Stomach (tissue), 19 donors: Measurements from ENCODE around the gene HEBP1. TPM values are rescaled to one million over a fixed set of nuclear protein-coding genes. Genes with fewer than 3 reads are reported as not detected.

Experiments
- DNase-seq, 2 donors: peaks; one replicate each; pipeline versions ENCODE4 v3.0.0 to v3.0.0-alpha.2; 2013 to 2019
- H3K27ac ChIP-seq, 5 donors: fragments of 200-600 bp in 4 of 5; sonication (generic) in 4 of 5; one replicate each; pipeline ENCODE4 v1.5.1; 2013 to 2019; ENCODE audit warnings: mild to moderate bottlenecking in 1 of 5, moderate library complexity in 1 of 5
- H3K27me3 ChIP-seq, 3 donors: fragments of 200-600 bp; sonication (generic); one replicate each; pipeline ENCODE4 v1.5.1; 2017 to 2019; ENCODE audit warnings: mixed run types in 1 of 3
- H3K36me3 ChIP-seq, 4 donors: fragments of 200-600 bp; sonication (generic); 1 replicate in 3 of 4; 2 replicates in 1 of 4; pipeline ENCODE4 v1.5.1; 2016 to 2019
- H3K4me1 ChIP-seq, 4 donors: fragments of 200-600 bp; sonication (generic); one replicate each; pipeline ENCODE4 v1.5.1; 2016 to 2019
- H3K4me3 ChIP-seq, 4 donors: fragments of 200-600 bp; sonication (generic) in 3 of 4; one replicate each; pipeline ENCODE4 v1.5.1; 2016 to 2019; ENCODE audit warnings: mild to moderate bottlenecking in 1 of 4
- H3K9me3 ChIP-seq, 4 donors: fragments of 200-600 bp; sonication (generic); one replicate each; pipeline ENCODE4 v1.5.1; 2016 to 2019
- CTCF ChIP-seq, 7 experiments: fragments of 450-650 bp in 4 of 7; fragments of 200-600 bp in 3 of 7; sonication (generic) in 3 of 7; IDR thresholded peaks; one replicate each; pipeline ENCODE4 v1.5.1; 2016 to 2019; ENCODE audit warnings: antibody characterized with exemption in 7 of 7, control low read depth in 2 of 7, mild to moderate bottlenecking in 1 of 7
- EP300 ChIP-seq: sonication (generic); formaldehyde crosslinking; IDR thresholded peaks from one replicate; pipeline ENCODE4 v1.6.1; 2017; ENCODE audit warnings: antibody characterized with exemption
- POLR2A ChIP-seq, 4 donors: fragments of 450-650 bp; IDR thresholded peaks; one replicate each; pipeline ENCODE4 v1.6.1; 2016; ENCODE audit warnings: antibody characterized with exemption in 4 of 4, control low read depth in 2 of 4, mild to moderate bottlenecking in 1 of 4, moderate library complexity in 1 of 4
- POLR2AphosphoS5 ChIP-seq, 3 donors: sonication (generic); formaldehyde crosslinking; IDR thresholded peaks; one replicate each; pipeline ENCODE4 v1.6.1; 2016; ENCODE audit warnings: antibody characterized with exemption in 3 of 3
- WGBS, 5 donors: extraction: QIAGEN DNeasy Blood & Tissue Kit in 3 of 5; methylation state at CpG; one replicate each; pipeline versions ENCODE4 v1.1.5 to v1.1.7; 2013 to 2018; 5-methylcytosine and 5-hydroxymethylcytosine counted together
- intact Hi-C: fragments of 100-400 bp; cut with DNase I; formaldehyde crosslinking; loops from one replicate; pipeline ENCODE4 v1.15.1; 2023; ENCODE audit warnings: low total_unique reads
- long read RNA-seq, 10 donors: transcript quantifications; one replicate each; lab custom pipeline, GENCODE V29; 2026
- polyA plus RNA-seq, 3 donors: library from polyadenylated mRNA; stranded (reverse); fragments of 200-250 nt; gene quantifications; one replicate each; pipeline ENCODE4 v1.2.3, GENCODE V29; 2013
- total RNA-seq, 5 donors: library from RNA; depleted of rRNA; stranded (reverse); fragments of >200 nt; gene quantifications; one replicate each; pipeline versions ENCODE4 v1.1.0 to v1.2.3, GENCODE V29; 2014 to 2016
- donor health status: healthy with polysubstance abuse.
- donor health status: Bipolar disorder and iron deficiency.
- donor health status: healthy.

HEBP1 gene
- total RNA-seq (10 to 100 TPM in 2 of 5 donors, 1 to 10 TPM in 2, under 1 TPM in 1; 0.45 to 43.2 (median 8.2) TPM), polyA plus RNA-seq (10 to 100 TPM; 41.7 to 57.3 (median 51.8) TPM)
- long read RNA-seq, donor 1, transcript HEBP1-201 (4 exons, 1,173 nt): major isoform, 7 of 7 reads
- long read RNA-seq, donor 1, partial matches to known transcripts: 0 of 7 reads
- long read RNA-seq, donor 1, other reads (novel, unspliced or antisense): 0 of 7 reads
- long read RNA-seq, donor 2, transcript HEBP1-201 (4 exons, 1,173 nt): major isoform, 22 of 29 reads
- long read RNA-seq, donor 2, partial matches to known transcripts: 7 of 29 reads
- long read RNA-seq, donor 2, other reads (novel, unspliced or antisense): 0 of 29 reads
- long read RNA-seq, donor 3, transcript HEBP1-201 (4 exons, 1,173 nt): major isoform, 14 of 14 reads
- long read RNA-seq, donor 3, partial matches to known transcripts: 0 of 14 reads
- long read RNA-seq, donor 3, other reads (novel, unspliced or antisense): 0 of 14 reads
- long read RNA-seq, donor 4, partial matches to known transcripts: 0 of 3 reads
- long read RNA-seq, donor 4, other reads (novel, unspliced or antisense): 0 of 3 reads
- long read RNA-seq, donor 5, transcript HEBP1-203 (3 exons, 2,056 nt): minor isoform, 5 of 31 reads
- long read RNA-seq, donor 5, transcript HEBP1-201 (4 exons, 1,173 nt): major isoform, 25 of 31 reads
- long read RNA-seq, donor 5, partial matches to known transcripts: 0 of 31 reads
- long read RNA-seq, donor 5, other reads (novel, unspliced or antisense): 0 of 31 reads
- long read RNA-seq, donor 6, transcript HEBP1-201 (4 exons, 1,173 nt): major isoform, 47 of 50 reads
- long read RNA-seq, donor 6, partial matches to known transcripts: 0 of 50 reads
- long read RNA-seq, donor 6, other reads (novel, unspliced or antisense): 0 of 50 reads
- long read RNA-seq, donor 7, transcript HEBP1-201 (4 exons, 1,173 nt): major isoform, 41 of 45 reads
- long read RNA-seq, donor 7, partial matches to known transcripts: 0 of 45 reads
- long read RNA-seq, donor 7, other reads (novel, unspliced or antisense): 0 of 45 reads
- long read RNA-seq, donor 8, transcript HEBP1-201 (4 exons, 1,173 nt): major isoform, 18 of 19 reads
- long read RNA-seq, donor 8, partial matches to known transcripts: 0 of 19 reads
- long read RNA-seq, donor 8, other reads (novel, unspliced or antisense): 0 of 19 reads
- long read RNA-seq, donor 9, transcript HEBP1-201 (4 exons, 1,173 nt): major isoform, 15 of 17 reads
- long read RNA-seq, donor 9, partial matches to known transcripts: 0 of 17 reads
- long read RNA-seq, donor 9, other reads (novel, unspliced or antisense): 0 of 17 reads
- long read RNA-seq, donor 10, transcript HEBP1-201 (4 exons, 1,173 nt): major isoform, 26 of 27 reads
- long read RNA-seq, donor 10, partial matches to known transcripts: 0 of 27 reads
- long read RNA-seq, donor 10, other reads (novel, unspliced or antisense): 0 of 27 reads

DNA sequence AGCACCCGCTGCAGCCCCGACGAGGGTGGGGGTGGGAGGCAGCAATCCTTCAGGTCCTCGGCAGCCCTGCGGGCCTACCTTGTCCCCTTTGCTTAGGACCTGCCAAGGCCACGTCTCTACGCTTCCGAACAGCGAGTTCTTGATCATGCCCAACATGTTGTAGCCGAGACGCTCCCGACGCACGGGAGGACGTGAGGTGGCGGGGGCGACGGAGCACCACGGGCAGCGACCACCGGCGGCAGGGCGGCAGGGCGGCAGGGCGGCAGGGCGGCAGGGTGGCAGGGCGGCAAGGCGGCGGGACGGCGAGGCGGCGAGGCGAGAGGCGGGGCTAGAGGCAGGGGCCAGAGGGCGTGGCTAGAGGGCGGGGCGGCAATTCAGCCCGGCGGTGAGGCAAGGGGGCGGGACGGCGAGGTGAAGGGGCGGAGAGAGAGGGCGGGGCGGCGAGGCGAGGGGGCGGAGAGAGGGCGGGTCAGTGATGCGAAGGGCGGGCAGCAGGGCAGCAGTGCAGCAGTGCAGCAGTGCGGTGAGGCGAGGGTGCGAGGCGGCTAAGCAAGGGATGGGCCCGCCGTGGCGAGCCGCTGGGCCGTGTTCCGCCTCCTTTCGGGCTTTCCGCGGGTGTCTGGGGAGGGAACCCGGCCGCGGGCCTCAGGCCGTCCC is at the start of gene HEBP1:
TSS of gene HEBP1 (minus strand) at position 307 of the 657 bp plus-strand sequence. CDS start at position 156, 151 bp downstream.
- 0 to 1% (median 0%) methylated on average over 47 to 69 of the region's 69 CpGs for WGBS, 5 donors
- H3K4me1 ChIP-seq: peaks cover 27 to 65% (median 53%) of the 10 kb centered on the region in 4 donors
- no peaks in the 10 kb centered on the region for H3K9me3 ChIP-seq
- TF ChIP-seq POLR2A (IDR thresholded peaks at IDR 0.05): peak in 2 of 4 donors; percentile 19 to 25
- TF ChIP-seq POLR2AphosphoS5 (IDR thresholded peaks at IDR 0.05): peak; percentile 77 to 97 (median 91)
- TF ChIP-seq CTCF (IDR thresholded peaks at IDR 0.05): no peak
- TF ChIP-seq EP300: no peak
- no peaks in the 10 kb centered on the region for H3K27me3 ChIP-seq
- peak; percentile 97 to 98 for DNase-seq
- H3K36me3 ChIP-seq: no peaks in the 10 kb centered on the region
- intact Hi-C loops: no loop called here
- peak within 1 kb of the TSS; percentile 80 to 94 (median 93) for H3K27ac ChIP-seq
- H3K4me3 ChIP-seq: peak within 1 kb of the TSS; percentile 52 to 80 (median 74)

GRCh38 chr12:13049816-13050215 is 49.8 kb upstream of the HEBP1 start:
- WGBS, 5 donors: 70 to 77% (median 73%) methylated on average over 3 of the region's 3 CpGs
- peak in 1 of 2 donors; percentile 22 for DNase-seq
- Histone ChIP-seq H3K36me3 (no peaks in the 10 kb centered on the region), H3K27ac (no peak overlapping the region), H3K9me3 (peaks cover 0 to 9% (median 6%) of the 10 kb centered on the region in 4 donors), H3K27me3 (no peaks in the 10 kb centered on the region), H3K4me1 (peaks cover 0 to 28% (median 6%) of the 10 kb centered on the region in 4 donors), H3K4me3 (no peak overlapping the region)
- no peak for TF ChIP-seq POLR2A (IDR thresholded peaks at IDR 0.05)
- TF ChIP-seq CTCF (IDR thresholded peaks at IDR 0.05): no peak
- no peak for TF ChIP-seq EP300
- TF ChIP-seq POLR2AphosphoS5 (IDR thresholded peaks at IDR 0.05): no peak
- intact Hi-C loops: no loop called here

GRCh38 chr12:13046964-13047363 is 46.9 kb upstream of the HEBP1 start:
- Histone ChIP-seq H3K27me3 (no peaks in the 10 kb centered on the region), H3K9me3 (no peaks in the 10 kb centered on the region), H3K4me1 (peaks cover 4 to 37% (median 14%) of the 10 kb centered on the region in 4 donors), H3K4me3 (no peak overlapping the region), H3K36me3 (no peaks in the 10 kb centered on the region), H3K27ac (no peak overlapping the region)
- intact Hi-C loops: no loop called here
- WGBS, 5 donors: 28 to 65% (median 39%) methylated on average over 1 of the region's 1 CpG
- no peak for TF ChIP-seq CTCF (IDR thresholded peaks at IDR 0.05)
- no peak for TF ChIP-seq EP300
- no peak for TF ChIP-seq POLR2A (IDR thresholded peaks at IDR 0.05)
- TF ChIP-seq POLR2AphosphoS5 (IDR thresholded peaks at IDR 0.05): no peak
- DNase-seq: peak in 1 of 2 donors; percentile 55
